Hepatocyte (in vitro differentiated cells): ENCODE results near the gene APC. TPM values are rescaled to one million over a fixed set of nuclear protein-coding genes. Genes with fewer than 3 reads are reported as not detected.

ENCODE experiments used
- DNase-seq: peaks from one replicate; pipeline ENCODE4 v3.0.0-alpha.2; 2016; ENCODE audit warnings: low spot score
- H2AFZ ChIP-seq: fragments of 200-600 bp; sonication (generic); 2 replicates; pipeline ENCODE4 v1.6.0; 2016; ENCODE audit warnings: antibody characterized with exemption, mild to moderate bottlenecking
- H3K27ac ChIP-seq: fragments of 200-600 bp; sonication (generic); 2 replicates; pipeline ENCODE4 v1.5.1; 2016; ENCODE audit warnings: mild to moderate bottlenecking
- H3K27me3 ChIP-seq: fragments of 200-600 bp; sonication (generic); 2 replicates; pipeline ENCODE4 v1.6.1; 2016
- H3K36me3 ChIP-seq: fragments of 200-600 bp; sonication (generic); replicated peaks from 2 replicates; pipeline ENCODE4 v1.5.1; 2016; ENCODE audit warnings: low read depth; ENCODE audit not compliant: insufficient read depth
- H3K4me1 ChIP-seq: fragments of 200-600 bp; sonication (generic); 2 replicates; pipeline ENCODE4 v1.5.1; 2016; ENCODE audit warnings: mild to moderate bottlenecking, moderate library complexity; ENCODE audit not compliant: insufficient read depth
- H3K4me2 ChIP-seq: fragments of 200-600 bp; sonication (generic); 2 replicates; pipeline ENCODE4 v1.6.0; 2016
- H3K4me3 ChIP-seq: fragments of 200-600 bp; sonication (generic); 2 replicates; pipeline ENCODE4 v1.5.1; 2016; ENCODE audit warnings: mild to moderate bottlenecking
- H3K79me2 ChIP-seq: fragments of 200-600 bp; sonication (generic); 2 replicates; pipeline ENCODE4 v1.6.0; 2017; ENCODE audit warnings: mild to moderate bottlenecking
- H3K9me2 ChIP-seq: fragments of 200-600 bp; sonication (generic); replicated peaks from 2 replicates; pipeline ENCODE4 v1.6.0; 2017; ENCODE audit warnings: mild to moderate bottlenecking; ENCODE audit not compliant: insufficient read depth
- H3K9me3 ChIP-seq: fragments of 200-600 bp; sonication (generic); 2 replicates; pipeline ENCODE4 v1.5.1; 2016; ENCODE audit warnings: low read depth, mild to moderate bottlenecking
- H4K20me1 ChIP-seq: fragments of 200-600 bp; sonication (generic); 2 replicates; pipeline ENCODE4 v1.6.0; 2016; ENCODE audit warnings: mild to moderate bottlenecking; ENCODE audit not compliant: insufficient read depth, poor library complexity, severe bottlenecking
- CTCF ChIP-seq: fragments of 200-600 bp; sonication (generic); IDR thresholded peaks from 2 replicates; pipeline ENCODE4 v1.5.1; 2016; ENCODE audit warnings: antibody characterized with exemption, mild to moderate bottlenecking; ENCODE audit not compliant: poor library complexity
- EZH2 ChIP-seq: fragments of 200-600 bp; sonication (generic); IDR thresholded peaks from 2 replicates; pipeline ENCODE4 v1.6.1; 2016; ENCODE audit warnings: antibody characterized with exemption, mild to moderate bottlenecking, borderline replicate concordance
- EZH2phosphoT487 ChIP-seq: fragments of 200-600 bp; sonication (generic); IDR thresholded peaks from one replicate; pipeline ENCODE4 v1.6.1; 2018; ENCODE audit warnings: antibody characterized with exemption, mild to moderate bottlenecking, low read depth, moderate library complexity; ENCODE audit not compliant: unreplicated experiment, severe bottlenecking
- WGBS: methylation state at CpG from one replicate; pipeline ENCODE4 v1.1.6; 2016; ENCODE audit warnings: low lambda C conversion rate; ENCODE audit errors: missing lambda C conversion rate; 5-methylcytosine and 5-hydroxymethylcytosine counted together
- polyA plus RNA-seq: library from polyadenylated mRNA; unstranded; fragments of >200 nt; fragmentation: Nextera tagmentation; extraction: Ambion mirVana; gene quantifications from 2 replicates; pipeline ENCODE4 v1.2.1, GENCODE V29; 2016
- total RNA-seq: library from RNA; depleted of rRNA; stranded (reverse); fragments of >200 nt; gene quantifications from 2 replicates; pipeline ENCODE4 v1.2.3, GENCODE V29; 2014

APC gene
- total and polyA plus RNA-seq, 2 experiments from 2014 or later: 9.1 to 57.0 TPM

GRCh38 chr5:112752335-112752734, 14.7 kb downstream of the APC start:
- no peak for DNase-seq
- Histone ChIP-seq H2AFZ (no peak overlapping the region), H3K9me3 (no peaks in the 10 kb centered on the region), H3K27ac (no peak overlapping the region), H3K4me3 (no peak overlapping the region), H4K20me1 (no peaks in the 10 kb centered on the region), H3K9me2 (no peaks in the 10 kb centered on the region), H3K36me3 (no peaks in the 10 kb centered on the region), H3K27me3 (no peaks in the 10 kb centered on the region), H3K4me1 (no peaks in the 10 kb centered on the region), H3K79me2 (peaks cover 58% of the 10 kb centered on the region), H3K4me2 (no peak overlapping the region)
- no peak for TF ChIP-seq EZH2phosphoT487
- no peak for TF ChIP-seq CTCF
- no peak for TF ChIP-seq EZH2
- 69% methylated on average over 1 of the region's 1 CpG for WGBS

- H3K79me2 ChIP-seq: peaks cover 37% of the 10 kb centered on the region
- no peaks in the 10 kb centered on the region for H3K9me3 ChIP-seq
- H4K20me1 ChIP-seq: no peaks in the 10 kb centered on the region
- H3K27me3 ChIP-seq: no peaks in the 10 kb centered on the region
- H3K36me3 ChIP-seq: no peaks in the 10 kb centered on the region
- 100% methylated on average over 2 of the region's 2 CpGs for WGBS
- no peaks in the 10 kb centered on the region for H3K9me2 ChIP-seq
- no peak overlapping the region for H2AFZ ChIP-seq
- H3K4me1 ChIP-seq: no peaks in the 10 kb centered on the region
- H3K4me2 ChIP-seq: no peak overlapping the region
- TF ChIP-seq CTCF (no peak), EZH2 (no peak), EZH2phosphoT487 (no peak)
- DNase-seq: no peak
- no peak overlapping the region for H3K4me3 ChIP-seq
- no peak overlapping the region for H3K27ac ChIP-seq
These were observed 18.0 kb downstream of the APC start for GRCh38 chr5:112755703-112756102.

GRCh38 chr5:112757468-112758208, 20.0 kb downstream of the APC start:
- H3K9me2 ChIP-seq: no peaks in the 10 kb centered on the region
- no peaks in the 10 kb centered on the region for H3K27me3 ChIP-seq
- H3K9me3 ChIP-seq: no peaks in the 10 kb centered on the region
- no peaks in the 10 kb centered on the region for H4K20me1 ChIP-seq
- H3K27ac ChIP-seq: no peak overlapping the region
- no peaks in the 10 kb centered on the region for H3K4me1 ChIP-seq
- peak; percentile 68 for DNase-seq
- H3K36me3 ChIP-seq: no peaks in the 10 kb centered on the region
- no peak overlapping the region for H3K4me3 ChIP-seq
- WGBS: 40% methylated on average over 3 of the region's 3 CpGs
- no peak overlapping the region for H3K4me2 ChIP-seq
- no peak overlapping the region for H2AFZ ChIP-seq
- TF ChIP-seq CTCF (peak; percentile 91), EZH2phosphoT487 (no peak), EZH2 (no peak)
- peaks cover 23% of the 10 kb centered on the region for H3K79me2 ChIP-seq
